Activated naive CD8-positive, alpha-beta T cell (primary cell): Measurements from ENCODE around the gene SPATA31D3.
"Not testable (repeated sequence)": the region's sequence is repeated elsewhere in the genome, so short reads cannot be mapped to it uniquely, and the experiment has no call there.

Source experiments
- H3K27ac Mint-ChIP-seq: one replicate; pipeline ENCODE4 v1.8.0; 2021; ENCODE audit warnings: mixed read lengths
- H3K27me3 Mint-ChIP-seq: one replicate; pipeline ENCODE4 v1.8.0; 2021; ENCODE audit warnings: mixed read lengths
- H3K36me3 Mint-ChIP-seq: one replicate; pipeline ENCODE4 v1.8.0; 2021; ENCODE audit warnings: mixed read lengths
- H3K4me1 Mint-ChIP-seq: one replicate; pipeline ENCODE4 v1.8.0; 2021; ENCODE audit warnings: low read depth, mixed read lengths
- H3K4me3 Mint-ChIP-seq: one replicate; pipeline ENCODE4 v1.8.0; 2021; ENCODE audit warnings: mild to moderate bottlenecking, mixed read lengths
- H3K9me3 Mint-ChIP-seq: one replicate; pipeline ENCODE4 v1.8.0; 2021; ENCODE audit warnings: low read depth, mixed read lengths

Gene SPATA31D3

DNA sequence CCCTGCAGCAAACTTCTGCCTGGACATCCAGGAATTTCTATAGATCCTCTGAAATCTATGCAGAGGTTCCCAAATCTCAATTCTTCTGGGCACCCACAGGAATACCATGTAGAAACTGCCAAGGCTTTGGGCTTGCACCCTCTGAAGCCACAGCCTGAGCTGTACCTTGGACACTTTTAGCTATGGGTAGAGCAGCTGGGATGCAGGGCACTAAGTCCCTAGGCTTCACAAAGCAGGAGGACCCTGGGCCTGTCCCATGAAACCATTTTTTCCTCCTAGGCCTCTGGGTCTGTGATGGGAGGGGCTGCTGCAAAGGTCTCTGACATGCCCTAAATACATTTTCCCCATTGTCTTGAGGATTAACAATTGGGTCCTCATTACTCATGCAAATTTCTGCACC lies 12.3 kb downstream of the SPATA31D3 start:
- Mint-ChIP-seq H3K27ac (no peak overlapping the region), H3K9me3 (peaks cover 25% of the 10 kb centered on the region), H3K27me3 (no peaks in the 10 kb centered on the region), H3K36me3 (no peaks in the 10 kb centered on the region), H3K4me1 (no peaks in the 10 kb centered on the region), H3K4me3 (no peak overlapping the region)

- Mint-ChIP-seq H3K27ac (no peak overlapping the region), H3K4me3 (no peak overlapping the region), H3K4me1 (no peaks in the 10 kb centered on the region), H3K27me3 (no peaks in the 10 kb centered on the region), H3K9me3 (no peaks in the 10 kb centered on the region), H3K36me3 (no peaks in the 10 kb centered on the region)
These were observed 21.2 kb downstream of the SPATA31D3 start for GRCh38 chr9:81964218-81965171.

DNA sequence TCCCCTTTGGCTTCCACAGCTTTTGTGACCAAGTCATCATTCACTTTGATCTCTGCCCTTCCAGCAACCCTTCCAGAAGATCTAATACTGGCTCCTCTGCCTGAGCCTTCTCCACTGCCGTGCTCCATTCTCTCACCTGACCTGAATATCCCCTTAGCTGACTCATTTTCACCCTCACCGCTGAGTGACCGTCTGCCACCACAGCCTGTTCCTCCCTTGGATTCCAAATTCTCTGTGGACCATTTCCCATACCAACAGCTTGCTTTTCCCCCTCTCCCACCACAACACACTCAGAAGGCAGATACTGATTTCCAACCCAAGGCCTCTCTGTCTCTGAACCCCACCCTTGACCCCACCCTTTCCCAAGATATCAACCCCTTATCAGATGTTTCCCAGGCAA lies 24.7 kb downstream of the SPATA31D3 start:
- H3K4me3 Mint-ChIP-seq, result no peak overlapping the region
- no peaks in the 10 kb centered on the region for H3K36me3 Mint-ChIP-seq
- no peak overlapping the region for H3K27ac Mint-ChIP-seq
- H3K4me1 Mint-ChIP-seq, result no peaks in the 10 kb centered on the region
- H3K9me3 Mint-ChIP-seq, result no peaks in the 10 kb centered on the region
- no peaks in the 10 kb centered on the region for H3K27me3 Mint-ChIP-seq

DNA sequence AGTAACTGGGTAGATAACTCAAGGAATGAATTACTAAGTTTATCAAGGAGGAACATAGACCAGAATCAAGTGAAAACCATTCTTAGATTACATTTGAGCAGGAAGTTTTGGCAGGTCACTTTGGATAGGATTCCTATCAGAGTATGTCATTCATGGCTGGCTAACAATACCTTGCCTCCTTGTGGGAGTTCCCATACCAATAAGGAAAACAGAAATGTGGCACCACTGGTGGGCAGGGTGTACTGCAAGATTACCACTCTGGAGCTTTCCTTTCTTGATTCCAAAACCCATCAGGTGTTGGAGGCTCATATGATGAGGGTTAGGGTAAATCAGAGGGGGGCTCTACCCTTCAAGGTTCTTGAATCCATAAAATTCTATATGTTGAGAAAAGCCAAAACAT lies 26.7 kb downstream of the SPATA31D3 start:
- Mint-ChIP-seq H3K27ac (no peak overlapping the region), H3K27me3 (no peaks in the 10 kb centered on the region)

GRCh38 chr9:81971727-81972126 lies 28.4 kb downstream of the SPATA31D3 start:
- H3K4me3 Mint-ChIP-seq, result no peak overlapping the region
- H3K36me3 Mint-ChIP-seq, result no peaks in the 10 kb centered on the region
- no peak overlapping the region for H3K27ac Mint-ChIP-seq
- no peaks in the 10 kb centered on the region for H3K4me1 Mint-ChIP-seq
- H3K9me3 Mint-ChIP-seq, result no peaks in the 10 kb centered on the region
- H3K27me3 Mint-ChIP-seq, result no peaks in the 10 kb centered on the region

More for the DNA sequence above, 26.7 kb downstream of the SPATA31D3 start:
- Mint-ChIP-seq H3K4me1 (no peaks in the 10 kb centered on the region), H3K9me3 (no peaks in the 10 kb centered on the region), H3K36me3 (no peaks in the 10 kb centered on the region), H3K4me3 (no peak overlapping the region)

- Mint-ChIP-seq H3K4me3 (no peak overlapping the region), H3K4me1 (no peaks in the 10 kb centered on the region), H3K9me3 (no peaks in the 10 kb centered on the region), H3K27me3 (no peaks in the 10 kb centered on the region), H3K27ac (no peak overlapping the region), H3K36me3 (no peaks in the 10 kb centered on the region)
These were observed 31.5 kb downstream of the SPATA31D3 start for GRCh38 chr9:81974764-81975163.

DNA sequence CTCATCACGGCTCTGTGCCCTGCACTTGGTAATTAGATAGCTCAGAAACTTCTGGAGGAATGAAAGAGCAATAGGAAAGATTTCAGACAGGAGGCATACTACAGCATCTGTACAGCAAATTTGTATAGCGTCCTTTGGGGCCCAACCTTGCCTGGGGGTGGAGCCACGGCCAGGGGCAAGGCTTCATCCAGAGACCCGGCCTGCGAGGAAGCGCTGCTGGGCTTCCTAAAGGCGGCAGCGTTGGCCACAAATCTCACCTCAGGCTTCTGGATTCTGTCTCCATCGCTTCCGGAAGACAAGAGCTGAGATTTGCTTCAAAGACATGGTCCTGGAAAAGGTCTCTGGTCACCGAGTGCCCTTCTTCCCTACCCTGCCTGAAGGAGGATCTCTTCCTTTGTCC lies 33.1 kb downstream of the SPATA31D3 start:
- Mint-ChIP-seq H3K9me3 (no peaks in the 10 kb centered on the region), H3K27me3 (no peaks in the 10 kb centered on the region), H3K36me3 (no peaks in the 10 kb centered on the region), H3K4me3 (no peak overlapping the region), H3K27ac (no peak overlapping the region), H3K4me1 (no peaks in the 10 kb centered on the region)

GRCh38 chr9:81979196-81979595 lies 35.9 kb downstream of the SPATA31D3 start:
- H3K4me1 Mint-ChIP-seq, result no peaks in the 10 kb centered on the region
- no peak overlapping the region for H3K27ac Mint-ChIP-seq
- H3K27me3 Mint-ChIP-seq, result no peaks in the 10 kb centered on the region
- no peaks in the 10 kb centered on the region for H3K36me3 Mint-ChIP-seq
- H3K9me3 Mint-ChIP-seq, result no peaks in the 10 kb centered on the region
- H3K4me3 Mint-ChIP-seq, result no peak overlapping the region

DNA sequence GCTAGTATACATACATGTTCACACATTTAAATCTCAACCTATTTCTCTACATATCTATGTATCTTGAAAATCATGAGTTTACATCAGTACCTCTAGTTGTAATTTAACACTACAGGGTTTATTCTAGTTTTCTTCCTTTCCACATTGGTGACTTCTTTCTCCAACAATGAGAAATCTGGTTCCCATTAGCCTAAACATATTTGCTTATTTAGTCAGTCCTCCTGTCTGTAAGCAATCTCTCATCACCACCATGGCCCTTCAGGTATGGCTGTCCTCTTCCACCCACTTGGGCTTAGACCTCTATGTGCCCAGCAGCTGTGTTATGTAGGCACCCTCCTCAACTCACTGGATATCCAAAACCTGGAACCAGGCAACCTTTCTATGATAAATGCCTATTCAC lies 37.3 kb downstream of the SPATA31D3 start:
- no peak overlapping the region for H3K27ac Mint-ChIP-seq
- H3K9me3 Mint-ChIP-seq, result no peaks in the 10 kb centered on the region
- H3K4me3 Mint-ChIP-seq, result no peak overlapping the region
- H3K36me3 Mint-ChIP-seq, result no peaks in the 10 kb centered on the region
- H3K4me1 Mint-ChIP-seq, result no peaks in the 10 kb centered on the region
- no peaks in the 10 kb centered on the region for H3K27me3 Mint-ChIP-seq

GRCh38 chr9:81981883-81982282 lies 38.6 kb downstream of the SPATA31D3 start:
- Mint-ChIP-seq H3K4me3 (no peak overlapping the region), H3K27me3 (no peaks in the 10 kb centered on the region), H3K4me1 (no peaks in the 10 kb centered on the region), H3K27ac (no peak overlapping the region), H3K36me3 (no peaks in the 10 kb centered on the region), H3K9me3 (no peaks in the 10 kb centered on the region)

- H3K4me3 Mint-ChIP-seq, result no peak overlapping the region
- no peaks in the 10 kb centered on the region for H3K4me1 Mint-ChIP-seq
- H3K27ac Mint-ChIP-seq, result no peak overlapping the region
- H3K9me3 Mint-ChIP-seq, result no peaks in the 10 kb centered on the region
- H3K36me3 Mint-ChIP-seq, result no peaks in the 10 kb centered on the region
- H3K27me3 Mint-ChIP-seq, result no peaks in the 10 kb centered on the region
These were observed 41.6 kb downstream of the SPATA31D3 start for GRCh38 chr9:81984928-81985327.

DNA sequence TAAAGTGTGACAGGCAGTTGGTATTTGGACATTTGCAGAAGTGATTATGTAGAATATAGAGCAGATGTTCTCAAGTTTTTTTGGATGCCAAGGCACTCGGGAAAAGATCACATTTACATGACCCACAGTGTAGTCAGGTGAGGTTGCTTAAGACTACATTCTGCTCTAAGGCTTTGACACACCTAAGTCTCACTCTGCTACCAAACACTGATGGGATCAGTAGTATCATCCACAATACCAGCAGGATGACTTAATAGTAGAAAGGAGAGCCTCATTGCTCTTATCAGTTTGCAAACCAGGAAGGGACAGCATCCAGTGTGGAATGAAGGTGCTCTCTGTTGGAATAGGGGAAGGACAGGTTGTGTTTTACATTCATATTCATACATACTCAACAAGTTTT lies 42.8 kb downstream of the SPATA31D3 start:
- H3K27me3 Mint-ChIP-seq, result no peaks in the 10 kb centered on the region
- H3K4me1 Mint-ChIP-seq, result no peaks in the 10 kb centered on the region
- H3K4me3 Mint-ChIP-seq, result no peak overlapping the region
- no peaks in the 10 kb centered on the region for H3K36me3 Mint-ChIP-seq
- H3K27ac Mint-ChIP-seq, result no peak overlapping the region
- no peaks in the 10 kb centered on the region for H3K9me3 Mint-ChIP-seq

DNA sequence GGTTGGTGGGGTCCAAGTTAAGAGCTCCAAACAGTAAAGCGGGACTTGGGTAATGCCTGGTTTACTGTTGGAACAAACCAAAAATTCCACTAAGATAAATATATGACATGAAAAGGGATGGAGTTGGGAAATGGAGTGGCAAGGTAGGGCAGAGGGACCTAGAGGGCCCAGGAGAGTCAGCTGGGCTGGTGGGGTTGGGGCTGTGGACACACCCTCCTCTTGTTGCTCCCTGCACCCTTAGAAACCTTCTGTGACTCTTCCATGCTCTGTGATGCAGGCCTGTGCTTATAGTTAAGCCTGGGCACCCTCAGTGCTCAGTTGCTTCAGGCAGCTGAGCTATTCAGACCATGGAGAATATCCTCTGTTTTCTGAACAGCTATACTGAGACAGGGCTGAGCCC lies 45.2 kb downstream of the SPATA31D3 start, which contains the start of gene SPATA31D1:
TSS of gene SPATA31D1 (plus strand) at position 301 of the 400 bp plus-strand sequence. CDS start at position 348, 47 bp downstream.
- not testable (repeated sequence) for H3K27me3 Mint-ChIP-seq, H3K27ac Mint-ChIP-seq, H3K36me3 Mint-ChIP-seq, H3K4me3 Mint-ChIP-seq, H3K9me3 Mint-ChIP-seq, H3K4me1 Mint-ChIP-seq

DNA sequence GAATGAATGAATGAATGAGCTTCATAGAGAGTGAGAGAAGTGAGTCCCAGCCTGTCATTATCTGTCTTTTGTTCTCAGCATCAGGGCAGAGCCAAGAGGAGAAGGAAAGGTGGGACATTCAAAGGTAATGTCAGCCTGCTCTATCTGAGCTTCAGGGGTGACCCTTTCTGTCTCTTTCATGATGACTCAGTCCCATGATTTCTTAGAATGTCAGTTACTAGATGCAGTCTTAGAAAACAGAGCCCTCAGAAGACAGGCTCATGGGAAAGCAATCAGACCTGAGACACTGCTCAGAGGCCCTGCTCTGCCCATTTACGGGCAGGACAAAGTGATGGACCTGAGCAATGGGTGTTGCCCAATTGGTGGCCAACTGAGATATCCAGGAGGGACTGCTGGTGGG lies 46.4 kb downstream of the SPATA31D3 start:
- no peaks in the 10 kb centered on the region for H3K27me3 Mint-ChIP-seq
- no peak overlapping the region for H3K4me3 Mint-ChIP-seq
- no peaks in the 10 kb centered on the region for H3K36me3 Mint-ChIP-seq
- H3K4me1 Mint-ChIP-seq, result no peaks in the 10 kb centered on the region
- no peaks in the 10 kb centered on the region for H3K9me3 Mint-ChIP-seq
- no peak overlapping the region for H3K27ac Mint-ChIP-seq

DNA sequence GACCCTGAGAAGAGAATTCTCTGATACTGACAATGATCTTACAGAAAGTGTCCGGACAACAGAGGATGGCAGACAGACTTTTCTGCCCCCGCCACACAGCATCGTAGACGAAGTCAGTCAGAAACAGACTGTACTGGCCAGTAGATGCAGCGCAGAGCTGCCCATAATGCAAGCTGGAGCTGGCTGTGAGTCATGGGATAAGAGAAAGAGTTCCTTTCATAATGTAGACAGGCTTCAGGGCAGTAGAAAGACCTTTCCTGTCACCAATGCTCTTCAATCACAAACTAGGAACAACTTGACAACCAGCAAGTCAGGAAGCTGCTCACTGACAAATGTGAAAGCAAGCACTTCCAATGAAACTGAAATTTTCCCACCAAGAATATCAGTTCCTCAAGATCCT lies 50.4 kb downstream of the SPATA31D3 start:
- H3K4me3 Mint-ChIP-seq, result no peak overlapping the region
- no peaks in the 10 kb centered on the region for H3K4me1 Mint-ChIP-seq
- no peaks in the 10 kb centered on the region for H3K27me3 Mint-ChIP-seq
- no peaks in the 10 kb centered on the region for H3K36me3 Mint-ChIP-seq
- H3K27ac Mint-ChIP-seq, result no peak overlapping the region
- H3K9me3 Mint-ChIP-seq, result no peaks in the 10 kb centered on the region
